H1 (cell line): Measurements from ENCODE around the gene UROC1. TPM values are rescaled to one million over a fixed set of nuclear protein-coding genes. Genes with fewer than 3 reads are reported as not detected.

Experiments used
- ASH2L ChIP-seq: fragments of 200-600, 300-600 bp; sonication (generic); IDR thresholded peaks from one replicate; pipeline ENCODE4 v1.7.1; 2017; ENCODE audit warnings: low read length
- RFX5 ChIP-seq: IDR thresholded peaks from 2 replicates; pipeline ENCODE4 v1.6.1; 2011; ENCODE audit warnings: low read depth, low read length, improper control_type of control experiment, borderline replicate concordance
- SP2 ChIP-seq: IDR thresholded peaks from 2 replicates; pipeline ENCODE4 v1.6.1; 2012; ENCODE audit warnings: mild to moderate bottlenecking, low read length, inconsistent platforms
- TCF12 ChIP-seq: IDR thresholded peaks from 2 replicates; pipeline ENCODE4 v1.6.1; 2011; ENCODE audit warnings: low read depth, mild to moderate bottlenecking, low read length
- polyA plus RNA-seq, 7 experiments: library from polyadenylated mRNA; depleted of rRNA in 3 of 7; stranded (reverse) in 5 of 7; unstranded in 2 of 7; fragments of >200 nt in 5 of 7; fragments of 200-250 nt in 2 of 7; gene quantifications; 1 replicate in 5 of 7; 2 replicates in 1 of 7; 4 replicates in 1 of 7; pipeline versions ENCODE4 v1.2.1 to v1.2.3, GENCODE V29; 2011 to 2013; ENCODE audit warnings: missing spikeins in 2 of 7, mixed read lengths in 2 of 7
- total RNA-seq: library from RNA; stranded (reverse); fragmentation: NEBNext Ultra II Directional; extraction: Animal tissue kit (Norgen Biotek cat#: 25700); gene quantifications from 2 replicates; pipeline ENCODE4 v1.2.1, GENCODE V29; 2021

Gene UROC1
- total and polyA plus RNA-seq, 2 of the 8 experiments (the other 6 are each of a cell fraction or from before 2014, with no cell fraction given): 0.03 TPM; not detected in 1

DNA sequence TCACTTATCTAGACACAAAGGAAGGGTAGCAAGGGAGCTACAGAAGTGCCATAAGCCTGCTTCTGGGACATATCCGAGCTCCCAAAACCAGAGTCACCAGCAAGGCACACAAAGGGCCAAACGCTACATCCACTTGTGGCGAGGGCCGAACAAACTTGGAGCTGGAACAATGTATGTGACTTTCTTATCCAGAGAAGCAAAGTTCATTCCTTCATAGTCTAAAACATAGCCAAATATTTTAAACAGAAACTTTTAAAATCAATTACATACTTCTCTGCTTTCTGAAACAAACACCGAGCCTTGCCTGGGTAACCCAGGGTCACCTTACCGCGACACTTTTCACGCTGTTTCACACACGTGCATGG, 57.8 kb downstream of the UROC1 start (continued):
- TF ChIP-seq ASH2L (no peak), TCF12 (no peak), SP2 (no peak), RFX5 (no peak)
